ENCODE results near the gene PDS5B.

DNA sequence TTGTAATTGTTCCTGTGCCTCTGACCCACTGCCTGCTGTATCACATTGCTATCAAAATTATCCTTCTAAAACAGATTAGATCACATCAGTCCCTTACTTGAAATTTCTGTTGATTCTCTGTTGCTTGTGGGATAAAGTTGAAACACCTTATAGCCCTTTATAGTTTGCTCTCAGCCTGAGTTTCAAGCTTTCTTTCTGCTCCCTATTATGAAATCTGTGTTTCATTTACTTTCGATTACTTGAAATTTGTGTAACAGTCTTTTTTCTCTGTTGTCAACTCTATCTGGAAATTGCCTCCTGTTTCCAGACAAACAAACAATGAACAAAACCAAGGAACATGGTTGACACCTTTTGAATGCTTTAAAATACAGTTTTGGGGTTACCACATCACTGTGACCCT lies 167.9 kb downstream of the PDS5B start:
- TF ChIP-seq EZH2phosphoT487 (IDR thresholded peaks at IDR 0.05; ENCODE audit: unreplicated experiment) (no peak), POLR2AphosphoS5 (IDR thresholded peaks at IDR 0.05; ENCODE audit: low read depth) (no peak), CREB1 (CRISPR knock-in tag; IDR thresholded peaks at IDR 0.05; ENCODE audit: low read depth) (no peak), EZH2 (IDR thresholded peaks at IDR 0.05; ENCODE audit: low read depth, unreplicated experiment) (no peak), ETS1 (IDR thresholded peaks at IDR 0.05) (no peak), JUNB (IDR thresholded peaks at IDR 0.05; ENCODE audit: unreplicated experiment) (no peak), ZNF114 (CRISPR knock-in tag; IDR thresholded peaks at IDR 0.05) (no peak), REST (IDR thresholded peaks at IDR 0.05; ENCODE audit: unreplicated experiment) (no peak), NANOG (IDR thresholded peaks at IDR 0.05; ENCODE audit: borderline replicate concordance) (no peak)
- TF ChIP-seq, protein P1, sequence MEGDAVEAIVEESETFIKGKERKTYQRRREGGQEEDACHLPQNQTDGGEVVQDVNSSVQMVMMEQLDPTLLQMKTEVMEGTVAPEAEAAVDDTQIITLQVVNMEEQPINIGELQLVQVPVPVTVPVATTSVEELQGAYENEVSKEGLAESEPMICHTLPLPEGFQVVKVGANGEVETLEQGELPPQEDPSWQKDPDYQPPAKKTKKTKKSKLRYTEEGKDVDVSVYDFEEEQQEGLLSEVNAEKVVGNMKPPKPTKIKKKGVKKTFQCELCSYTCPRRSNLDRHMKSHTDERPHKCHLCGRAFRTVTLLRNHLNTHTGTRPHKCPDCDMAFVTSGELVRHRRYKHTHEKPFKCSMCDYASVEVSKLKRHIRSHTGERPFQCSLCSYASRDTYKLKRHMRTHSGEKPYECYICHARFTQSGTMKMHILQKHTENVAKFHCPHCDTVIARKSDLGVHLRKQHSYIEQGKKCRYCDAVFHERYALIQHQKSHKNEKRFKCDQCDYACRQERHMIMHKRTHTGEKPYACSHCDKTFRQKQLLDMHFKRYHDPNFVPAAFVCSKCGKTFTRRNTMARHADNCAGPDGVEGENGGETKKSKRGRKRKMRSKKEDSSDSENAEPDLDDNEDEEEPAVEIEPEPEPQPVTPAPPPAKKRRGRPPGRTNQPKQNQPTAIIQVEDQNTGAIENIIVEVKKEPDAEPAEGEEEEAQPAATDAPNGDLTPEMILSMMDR (conservative IDR thresholded peaks at IDR 0.05; ENCODE audit: low read depth in 2 of 2): no peak

Measured in GM23338 (cell line).